A204.1 (cell line): ENCODE measurements around the gene TTLL11.

ENCODE experiments used
- FAIRE-seq: peaks from 2 replicates; lab custom pipeline; 2012; peaks lifted over from hg19 to GRCh38; lab: Jason Lieb, UNC

The TTLL11 gene

DNA sequence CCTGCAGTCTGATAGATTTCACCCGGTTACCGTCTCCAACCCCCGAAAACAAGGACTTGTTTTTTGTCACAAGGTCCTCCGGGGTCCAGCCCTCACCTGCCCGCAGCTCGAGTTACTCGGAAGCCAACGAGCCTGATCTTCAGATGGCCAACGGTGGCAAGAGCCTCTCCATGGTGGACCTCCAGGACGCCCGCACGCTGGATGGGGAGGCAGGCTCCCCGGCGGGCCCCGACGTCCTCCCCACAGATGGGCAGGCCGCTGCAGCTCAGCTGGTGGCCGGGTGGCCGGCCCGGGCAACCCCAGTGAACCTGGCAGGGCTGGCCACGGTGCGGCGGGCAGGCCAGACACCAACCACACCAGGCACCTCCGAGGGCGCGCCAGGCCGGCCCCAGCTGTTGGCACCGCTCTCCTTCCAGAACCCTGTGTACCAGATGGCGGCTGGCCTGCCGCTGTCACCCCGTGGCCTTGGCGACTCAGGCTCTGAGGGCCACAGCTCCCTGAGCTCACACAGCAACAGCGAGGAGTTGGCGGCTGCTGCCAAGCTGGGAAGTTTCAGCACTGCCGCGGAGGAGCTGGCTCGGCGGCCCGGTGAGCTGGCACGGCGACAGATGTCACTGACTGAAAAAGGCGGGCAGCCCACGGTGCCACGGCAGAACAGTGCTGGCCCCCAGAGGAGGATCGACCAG, 320.4 kb downstream of the TTLL11 start:
- no peak for FAIRE-seq
